WI38 (cell line): ENCODE results near the gene SCAF11.
A peak's percentile ranks its signal among the peaks of the same experiment; 100 is the strongest.
"Not testable (repeated sequence)": the region's sequence is repeated elsewhere in the genome, so short reads cannot be mapped to it uniquely, and the experiment has no call there.

ENCODE experiments used
- H3K4me3 ChIP-seq: 2 replicates; pipeline ENCODE4 v1.5.1; 2011; ENCODE audit warnings: low read depth, mild to moderate bottlenecking, control low read depth, low read length
- CTCF ChIP-seq: IDR thresholded peaks from 2 replicates; pipeline ENCODE4 v1.5.1; 2012; ENCODE audit warnings: low read depth, mild to moderate bottlenecking, control low read depth, low read length

Gene SCAF11, protein sequence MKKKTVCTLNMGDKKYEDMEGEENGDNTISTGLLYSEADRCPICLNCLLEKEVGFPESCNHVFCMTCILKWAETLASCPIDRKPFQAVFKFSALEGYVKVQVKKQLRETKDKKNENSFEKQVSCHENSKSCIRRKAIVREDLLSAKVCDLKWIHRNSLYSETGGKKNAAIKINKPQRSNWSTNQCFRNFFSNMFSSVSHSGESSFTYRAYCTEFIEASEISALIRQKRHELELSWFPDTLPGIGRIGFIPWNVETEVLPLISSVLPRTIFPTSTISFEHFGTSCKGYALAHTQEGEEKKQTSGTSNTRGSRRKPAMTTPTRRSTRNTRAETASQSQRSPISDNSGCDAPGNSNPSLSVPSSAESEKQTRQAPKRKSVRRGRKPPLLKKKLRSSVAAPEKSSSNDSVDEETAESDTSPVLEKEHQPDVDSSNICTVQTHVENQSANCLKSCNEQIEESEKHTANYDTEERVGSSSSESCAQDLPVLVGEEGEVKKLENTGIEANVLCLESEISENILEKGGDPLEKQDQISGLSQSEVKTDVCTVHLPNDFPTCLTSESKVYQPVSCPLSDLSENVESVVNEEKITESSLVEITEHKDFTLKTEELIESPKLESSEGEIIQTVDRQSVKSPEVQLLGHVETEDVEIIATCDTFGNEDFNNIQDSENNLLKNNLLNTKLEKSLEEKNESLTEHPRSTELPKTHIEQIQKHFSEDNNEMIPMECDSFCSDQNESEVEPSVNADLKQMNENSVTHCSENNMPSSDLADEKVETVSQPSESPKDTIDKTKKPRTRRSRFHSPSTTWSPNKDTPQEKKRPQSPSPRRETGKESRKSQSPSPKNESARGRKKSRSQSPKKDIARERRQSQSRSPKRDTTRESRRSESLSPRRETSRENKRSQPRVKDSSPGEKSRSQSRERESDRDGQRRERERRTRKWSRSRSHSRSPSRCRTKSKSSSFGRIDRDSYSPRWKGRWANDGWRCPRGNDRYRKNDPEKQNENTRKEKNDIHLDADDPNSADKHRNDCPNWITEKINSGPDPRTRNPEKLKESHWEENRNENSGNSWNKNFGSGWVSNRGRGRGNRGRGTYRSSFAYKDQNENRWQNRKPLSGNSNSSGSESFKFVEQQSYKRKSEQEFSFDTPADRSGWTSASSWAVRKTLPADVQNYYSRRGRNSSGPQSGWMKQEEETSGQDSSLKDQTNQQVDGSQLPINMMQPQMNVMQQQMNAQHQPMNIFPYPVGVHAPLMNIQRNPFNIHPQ (N-terminal part only)

GRCh38 chr12:45990468-45991283 lies at the start of gene SCAF11:
SCAF11 (minus strand) TSS chr12:45990574; CDS start chr12:45964167, 26,407 bp downstream.
- TF ChIP-seq CTCF: peak; percentile 72
- peak within 1 kb of the TSS; percentile 89 for H3K4me3 ChIP-seq

GRCh38 chr12:46037066-46037465 lies 46.7 kb upstream of the SCAF11 start:
- not testable (repeated sequence) for H3K4me3 ChIP-seq

DNA sequence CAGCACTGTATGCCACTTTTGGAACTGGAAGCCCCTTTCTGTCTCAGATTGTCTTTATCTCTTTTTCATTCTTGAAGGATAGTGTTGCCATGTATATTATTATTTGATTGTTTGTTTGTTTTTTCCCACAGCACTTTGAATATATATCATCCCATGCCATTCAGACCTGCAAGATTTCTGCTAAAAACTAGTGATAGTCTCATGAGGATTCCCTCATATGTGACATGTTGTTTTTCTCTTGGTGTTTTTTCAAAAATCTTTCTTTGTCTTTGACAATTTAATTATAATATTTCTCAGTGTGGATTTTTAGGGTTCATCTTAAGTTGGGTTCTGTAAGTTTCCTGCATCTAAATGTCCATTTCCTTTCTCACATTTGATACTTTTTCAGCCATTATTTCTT lies 36.8 kb upstream of the SCAF11 start:
- H3K4me3 ChIP-seq: no peak overlapping the region
- TF ChIP-seq CTCF: no peak

- TF ChIP-seq CTCF: no peak
Measured at GRCh38 chr12:46024099-46024498, 33.7 kb upstream of the SCAF11 start.

DNA sequence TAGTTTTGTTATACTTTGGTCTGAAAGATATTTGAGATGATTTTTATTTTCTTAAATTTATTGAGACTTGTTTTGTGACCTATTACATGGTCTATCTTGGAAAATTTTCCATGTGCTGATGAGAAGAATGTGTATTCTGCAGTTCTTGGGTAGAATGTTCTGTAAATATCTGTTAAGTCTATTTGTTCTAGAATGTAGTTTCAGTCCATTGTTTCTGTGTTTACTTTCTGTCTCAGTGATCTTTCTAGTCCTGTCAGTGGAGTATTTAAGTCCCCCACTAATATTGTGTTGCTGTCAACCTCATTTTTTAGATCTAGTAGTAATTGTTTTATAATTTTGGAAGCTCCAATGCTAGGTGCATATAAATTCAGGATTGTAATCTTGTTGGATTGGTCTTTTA lies 30.4 kb upstream of the SCAF11 start:
- no peak for TF ChIP-seq CTCF
- no peak overlapping the region for H3K4me3 ChIP-seq

More at GRCh38 chr12:46024099-46024498, 33.7 kb upstream of the SCAF11 start:
- no peak overlapping the region for H3K4me3 ChIP-seq

GRCh38 chr12:46018712-46019111 lies 28.3 kb upstream of the SCAF11 start:
- not testable (repeated sequence) for H3K4me3 ChIP-seq

- H3K4me3 ChIP-seq: not testable (repeated sequence)
Measured at GRCh38 chr12:46017866-46018375, 27.5 kb upstream of the SCAF11 start.

DNA sequence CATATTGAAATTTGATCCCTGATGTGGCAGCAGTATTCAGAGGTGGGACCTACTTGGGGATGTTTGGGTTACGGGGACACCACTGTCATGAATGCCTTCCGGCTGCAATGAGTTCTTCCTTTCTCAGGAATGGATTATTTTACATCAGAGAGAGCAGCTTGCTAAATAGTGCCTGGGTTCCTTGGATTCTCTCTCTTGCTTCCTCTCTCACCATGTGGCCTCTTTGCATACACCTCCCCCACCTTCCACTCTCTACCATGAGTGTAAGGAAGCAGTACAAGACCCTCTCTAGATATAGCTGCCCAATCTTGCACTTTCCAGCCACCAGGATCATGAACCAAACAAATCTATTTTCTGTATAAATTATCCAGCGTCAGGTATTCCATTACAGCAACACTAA lies 15.4 kb upstream of the SCAF11 start:
- no peak for TF ChIP-seq CTCF
- no peak overlapping the region for H3K4me3 ChIP-seq
